MM.1S (cell line): ENCODE measurements around the gene HDAC7.

ENCODE experiments used
- EZH2 ChIP-seq: fragments of 300-600 bp; sonication (generic); optimal IDR thresholded peaks from 2 replicates; pipeline ENCODE3; 2017; ENCODE audit warnings: low read depth, mild to moderate bottlenecking, antibody characterized with exemption, low read length, mixed read lengths
- EZH2phosphoT487 ChIP-seq: fragments of 300-600 bp; sonication (generic); IDR thresholded peaks from 2 replicates; pipeline ENCODE4 v1.6.1; 2018; ENCODE audit warnings: antibody characterized with exemption, low read length
- TF ChIP-seq, protein P1 (sequence below): fragments of 300-600 bp; sonication (generic); IDR thresholded peaks from 2 replicates; pipeline ENCODE4 v1.5.1; 2016; ENCODE audit warnings: antibody characterized with exemption, low read length, mixed read lengths

DNA sequence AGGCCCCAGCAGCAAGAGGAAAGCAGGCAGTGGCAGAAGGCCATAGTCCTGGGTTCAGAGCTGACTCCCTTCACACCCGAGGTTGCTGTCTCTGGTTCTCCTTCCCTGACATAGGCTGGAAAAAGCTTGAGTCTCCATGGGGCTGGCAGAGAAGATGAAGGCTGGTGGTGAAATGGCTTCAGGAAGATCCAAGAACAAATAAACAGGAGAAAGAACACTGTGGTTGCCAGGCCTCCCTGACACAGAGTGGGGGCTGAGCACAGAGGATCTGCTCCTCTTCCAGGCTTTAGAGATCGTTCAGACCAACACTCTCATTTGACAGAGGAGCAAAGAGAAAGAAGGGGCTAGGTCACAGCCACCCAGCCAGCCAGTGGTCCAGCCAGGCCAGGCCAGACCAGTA, 14.3 kb downstream of the HDAC7 start:
- TF ChIP-seq, protein P1, sequence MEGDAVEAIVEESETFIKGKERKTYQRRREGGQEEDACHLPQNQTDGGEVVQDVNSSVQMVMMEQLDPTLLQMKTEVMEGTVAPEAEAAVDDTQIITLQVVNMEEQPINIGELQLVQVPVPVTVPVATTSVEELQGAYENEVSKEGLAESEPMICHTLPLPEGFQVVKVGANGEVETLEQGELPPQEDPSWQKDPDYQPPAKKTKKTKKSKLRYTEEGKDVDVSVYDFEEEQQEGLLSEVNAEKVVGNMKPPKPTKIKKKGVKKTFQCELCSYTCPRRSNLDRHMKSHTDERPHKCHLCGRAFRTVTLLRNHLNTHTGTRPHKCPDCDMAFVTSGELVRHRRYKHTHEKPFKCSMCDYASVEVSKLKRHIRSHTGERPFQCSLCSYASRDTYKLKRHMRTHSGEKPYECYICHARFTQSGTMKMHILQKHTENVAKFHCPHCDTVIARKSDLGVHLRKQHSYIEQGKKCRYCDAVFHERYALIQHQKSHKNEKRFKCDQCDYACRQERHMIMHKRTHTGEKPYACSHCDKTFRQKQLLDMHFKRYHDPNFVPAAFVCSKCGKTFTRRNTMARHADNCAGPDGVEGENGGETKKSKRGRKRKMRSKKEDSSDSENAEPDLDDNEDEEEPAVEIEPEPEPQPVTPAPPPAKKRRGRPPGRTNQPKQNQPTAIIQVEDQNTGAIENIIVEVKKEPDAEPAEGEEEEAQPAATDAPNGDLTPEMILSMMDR: no peak
- TF ChIP-seq EZH2phosphoT487 (no peak), EZH2 (no peak)
